Measurements from ENCODE around the gene PNPLA2.

DNA sequence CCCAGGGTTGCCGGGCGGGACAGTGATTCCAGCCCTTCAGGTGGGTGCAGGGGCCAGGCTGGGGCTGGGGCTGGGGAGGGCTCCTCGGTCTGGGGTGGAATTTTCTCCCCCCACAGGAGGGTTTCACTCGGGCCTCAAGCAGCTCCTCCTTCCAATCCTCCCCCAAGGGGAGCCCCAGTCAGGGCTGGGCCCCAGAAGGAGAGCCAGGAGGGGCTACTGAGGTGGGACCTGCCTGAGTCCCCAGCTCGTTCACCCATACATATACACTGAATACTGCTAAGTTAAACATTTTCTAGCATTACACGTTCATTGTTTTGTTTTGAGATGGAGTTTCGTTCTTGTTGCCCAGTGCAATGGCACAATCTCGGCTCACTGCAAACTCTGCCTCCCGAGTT is 7.5 kb downstream of the PNPLA2 start:
- TF ChIP-seq POLR2AphosphoS5 (IDR thresholded peaks at IDR 0.05; ENCODE audit: low read depth, low read length) (no peak), FOXP2 (optimal IDR thresholded peaks at IDR 0.05; ENCODE audit: borderline replicate concordance, extremely low read depth, extremely low read length, insufficient read depth) (no peak)
